ACC112 (cell line): Measurements from ENCODE around the gene FCHSD1.
A peak's percentile ranks its signal among the peaks of the same experiment; 100 is the strongest.

ENCODE experiments used
- H2AFZ ChIP-seq: fragments of 200-600 bp; sonication (generic); one replicate; pipeline ENCODE4 v1.6.0; 2017; ENCODE audit warnings: antibody characterized with exemption, low read length; ENCODE audit not compliant: unreplicated experiment
- H3K27ac ChIP-seq: fragments of 200-600 bp; sonication (generic); 2 replicates; pipeline ENCODE4 v1.5.1; 2014; ENCODE audit warnings: low read depth, mild to moderate bottlenecking, antibody characterized with exemption, low read length, moderate library complexity
- H3K27me3 ChIP-seq: fragments of 200-600 bp; sonication (generic); 2 replicates; pipeline ENCODE4 v1.6.1; 2014; ENCODE audit warnings: mild to moderate bottlenecking, antibody characterized with exemption, low read length, moderate library complexity, mixed read lengths; ENCODE audit not compliant: insufficient read depth
- H3K36me3 ChIP-seq: fragments of 200-600 bp; sonication (generic); 2 replicates; pipeline ENCODE4 v1.6.1; 2016; ENCODE audit warnings: mild to moderate bottlenecking, antibody characterized with exemption, low read length, moderate library complexity, mixed read lengths; ENCODE audit not compliant: insufficient read depth
- H3K4me1 ChIP-seq: fragments of 200-600 bp; sonication (generic); one replicate; pipeline ENCODE4 v1.6.1; 2016; ENCODE audit warnings: low read length, mixed read lengths; ENCODE audit not compliant: insufficient read depth, unreplicated experiment, control insufficient read depth
- H3K4me3 ChIP-seq: fragments of 200-600 bp; sonication (generic); 2 replicates; pipeline ENCODE4 v1.5.1; 2014; ENCODE audit warnings: mild to moderate bottlenecking, low read depth, low read length
- H3K79me2 ChIP-seq: fragments of 200-600 bp; sonication (generic); one replicate; pipeline ENCODE4 v1.6.0; 2016; ENCODE audit warnings: low read length; ENCODE audit not compliant: control insufficient read depth, unreplicated experiment, insufficient read depth

FCHSD1 gene

DNA sequence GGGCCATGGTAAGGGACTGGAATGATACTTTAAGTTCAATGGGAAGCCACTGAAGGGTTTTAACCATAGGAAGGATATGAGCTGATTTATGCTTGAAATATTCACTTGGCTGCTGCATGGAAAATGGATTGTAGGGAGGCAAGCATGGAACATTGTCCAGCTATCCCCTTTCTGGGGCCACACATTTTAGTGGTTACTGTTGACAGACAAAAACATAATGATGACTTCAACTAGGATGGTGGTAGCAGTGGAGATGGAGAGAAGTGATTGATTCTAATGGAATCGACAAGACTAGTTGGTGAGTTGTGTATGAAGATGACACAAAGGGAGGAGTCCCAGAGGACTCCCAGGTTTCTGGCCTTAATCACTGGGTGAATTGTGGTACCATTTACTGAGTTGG, 6.2 kb upstream of the FCHSD1 start:
- peaks cover 24% of the 10 kb centered on the region for H3K4me1 ChIP-seq
- H3K27ac ChIP-seq: peak overlapping the region; percentile 82
- H3K36me3 ChIP-seq: peaks cover 21% of the 10 kb centered on the region

DNA sequence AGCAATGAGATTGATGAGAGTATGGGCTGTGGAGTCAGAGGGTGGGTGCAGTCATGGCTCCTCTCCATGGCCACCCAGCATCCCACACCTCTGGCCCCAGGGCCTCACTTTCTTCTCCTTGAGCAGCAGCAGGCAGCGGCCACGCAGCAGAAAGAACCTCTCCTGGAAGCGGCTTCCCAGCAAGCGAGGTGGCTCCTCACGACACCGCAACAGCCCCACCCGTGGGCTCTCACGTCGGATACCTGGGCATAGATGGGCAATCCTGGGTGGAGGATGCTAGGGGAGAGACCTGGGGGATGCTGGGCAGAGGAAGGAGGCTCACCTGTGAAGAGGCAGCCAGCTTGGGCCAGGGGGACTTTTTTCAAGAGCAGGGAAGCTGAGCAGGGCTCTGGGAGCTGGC, 5.2 kb upstream of the FCHSD1 start:
- no peak overlapping the region for H3K27ac ChIP-seq
- H3K4me3 ChIP-seq: no peak overlapping the region
- no peaks in the 10 kb centered on the region for H3K79me2 ChIP-seq
- peaks cover 28% of the 10 kb centered on the region for H3K4me1 ChIP-seq
- H2AFZ ChIP-seq: no peak overlapping the region
- H3K27me3 ChIP-seq: no peaks in the 10 kb centered on the region
- H3K36me3 ChIP-seq: peaks cover 21% of the 10 kb centered on the region

More for the DNA sequence above, 6.2 kb upstream of the FCHSD1 start:
- no peaks in the 10 kb centered on the region for H3K27me3 ChIP-seq
- no peak overlapping the region for H2AFZ ChIP-seq
- no peaks in the 10 kb centered on the region for H3K79me2 ChIP-seq
- H3K4me3 ChIP-seq: peak overlapping the region; percentile 20; the same call in 1 of the 2 replicates

DNA sequence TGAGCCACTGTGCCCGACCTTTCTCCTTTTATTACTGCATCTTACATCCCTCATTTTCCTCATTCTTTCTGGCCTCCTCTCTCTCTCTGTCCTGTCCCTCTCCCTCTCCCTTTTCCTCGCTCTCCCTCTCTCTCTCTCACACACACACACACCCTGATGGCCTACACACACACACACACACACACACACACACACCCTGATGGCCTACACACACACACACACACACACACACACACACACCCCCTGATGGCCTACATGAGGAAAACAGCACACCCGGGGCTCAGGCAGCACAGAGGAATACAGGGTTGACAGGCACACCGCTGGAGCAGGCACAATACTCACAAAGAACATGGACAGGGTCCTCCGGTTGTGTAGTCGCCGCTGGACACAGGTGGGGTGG, 3.8 kb upstream of the FCHSD1 start:
- Histone ChIP-seq H3K4me1 (peaks cover 35% of the 10 kb centered on the region), H3K36me3 (peaks cover 21% of the 10 kb centered on the region), H3K27ac (no peak overlapping the region), H2AFZ (no peak overlapping the region), H3K4me3 (no peak overlapping the region), H3K27me3 (no peaks in the 10 kb centered on the region), H3K79me2 (no peaks in the 10 kb centered on the region)

DNA sequence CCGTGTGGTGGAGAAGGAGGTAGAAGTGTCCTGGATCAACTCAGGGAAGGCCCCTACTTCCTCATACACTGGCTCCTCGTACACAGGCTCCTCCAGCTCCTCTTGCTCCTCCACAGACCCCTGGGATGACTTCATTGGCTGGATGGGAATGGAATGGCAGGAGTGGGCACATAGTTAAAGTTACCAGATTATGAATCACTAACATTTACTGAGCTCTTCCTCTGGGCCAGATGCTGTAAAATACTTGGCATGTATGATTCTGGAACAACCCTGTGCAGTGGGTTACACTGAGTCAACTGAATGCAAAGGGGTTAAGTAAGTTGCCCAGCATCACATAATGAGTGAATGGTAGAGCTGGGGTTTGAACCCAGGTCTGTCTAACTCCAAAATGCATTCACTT, 3.1 kb upstream of the FCHSD1 start:
- Histone ChIP-seq H3K79me2 (no peaks in the 10 kb centered on the region), H3K36me3 (peaks cover 20% of the 10 kb centered on the region), H3K27ac (peak overlapping the region; percentile 34), H3K4me1 (peaks cover 35% of the 10 kb centered on the region), H2AFZ (no peak overlapping the region), H3K4me3 (no peak overlapping the region), H3K27me3 (no peaks in the 10 kb centered on the region)

DNA sequence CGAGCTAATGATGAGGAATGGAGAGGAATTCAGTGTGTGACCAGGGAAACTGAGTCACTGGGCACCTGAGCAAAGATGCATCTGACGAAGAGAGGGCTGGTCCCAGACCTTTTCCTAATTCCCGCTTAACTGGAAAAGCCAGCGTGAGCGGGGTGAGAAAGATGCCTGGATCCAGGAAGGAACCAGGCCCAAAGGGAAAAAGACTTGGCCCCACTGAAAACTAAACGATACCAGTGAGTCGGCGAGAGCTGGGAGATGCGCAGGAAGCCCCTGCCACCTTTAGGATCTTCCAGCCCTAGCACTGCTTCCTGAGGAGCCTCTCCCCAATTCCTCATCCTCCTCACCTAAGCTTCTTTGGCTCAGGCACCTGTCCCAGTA, 499 bp upstream of the FCHSD1 start:
- peak overlapping the region; percentile 86 for H2AFZ ChIP-seq
- peaks cover 5% of the 10 kb centered on the region; the same call in 1 of the 2 replicates for H3K36me3 ChIP-seq
- H3K27ac ChIP-seq: no peak overlapping the region
- H3K4me1 ChIP-seq: peaks cover 18% of the 10 kb centered on the region
- no peaks in the 10 kb centered on the region for H3K79me2 ChIP-seq
- H3K4me3 ChIP-seq: peak overlapping the region; percentile 89
- H3K27me3 ChIP-seq: no peaks in the 10 kb centered on the region

DNA sequence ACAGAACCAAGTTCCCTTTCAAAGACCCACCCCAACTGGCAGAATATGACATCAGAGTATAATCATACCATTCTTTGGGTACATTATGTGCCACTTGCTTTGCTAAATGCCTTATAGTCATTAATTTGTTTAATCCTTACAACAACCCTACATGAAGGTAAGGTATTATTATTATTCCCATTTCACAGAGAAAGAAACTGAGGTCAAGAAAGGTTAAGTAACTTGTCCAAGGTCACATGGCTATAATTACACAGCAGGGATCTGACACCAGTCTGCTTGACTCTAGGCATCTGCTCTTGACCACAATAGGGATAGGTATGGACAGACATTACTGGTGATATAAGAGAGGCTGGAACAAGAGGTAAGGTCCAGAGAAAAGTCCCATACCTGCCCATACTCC, 1.2 kb downstream of the FCHSD1 start:
- Histone ChIP-seq H3K79me2 (no peaks in the 10 kb centered on the region), H3K36me3 (peaks cover 4% of the 10 kb centered on the region; the same call in 1 of the 2 replicates), H3K27ac (no peak overlapping the region), H3K4me1 (peaks cover 18% of the 10 kb centered on the region), H3K4me3 (no peak overlapping the region; the same call in 1 of the 2 replicates), H2AFZ (no peak overlapping the region), H3K27me3 (no peaks in the 10 kb centered on the region)

DNA sequence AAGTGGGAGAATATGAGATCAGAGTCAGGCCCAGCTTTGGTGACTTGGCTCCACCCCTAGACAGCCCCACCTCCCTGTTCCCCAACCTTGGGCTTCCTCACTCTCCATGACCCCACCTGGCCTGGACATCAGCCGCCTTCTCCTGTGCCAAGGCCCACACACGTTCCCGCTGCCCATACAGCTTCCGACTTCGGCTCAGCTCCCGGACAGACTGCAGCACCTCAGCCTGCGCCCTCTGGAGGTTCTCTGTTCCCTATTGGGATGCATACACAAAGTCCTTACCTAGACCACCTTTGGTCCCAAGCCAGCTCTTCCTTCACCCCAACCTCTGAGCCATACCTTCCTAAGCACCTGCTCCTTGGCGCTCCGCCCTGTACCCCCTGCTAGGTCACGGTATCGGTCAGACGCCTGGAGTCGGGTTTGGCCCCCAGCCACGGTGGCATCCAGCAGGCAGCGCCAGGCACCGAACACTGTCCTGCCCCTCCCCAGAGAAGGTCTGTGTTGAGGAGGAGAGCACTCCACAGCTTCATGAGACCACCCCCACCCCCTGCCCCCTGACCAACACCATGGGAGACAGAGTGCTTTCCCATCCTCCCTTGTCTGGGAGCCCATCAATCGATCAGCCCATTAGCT, 2.0 kb downstream of the FCHSD1 start:
- Histone ChIP-seq H2AFZ (no peak overlapping the region), H3K4me1 (peaks cover 14% of the 10 kb centered on the region), H3K27ac (no peak overlapping the region), H3K4me3 (no peak overlapping the region), H3K79me2 (no peaks in the 10 kb centered on the region), H3K27me3 (no peaks in the 10 kb centered on the region), H3K36me3 (peaks cover 4% of the 10 kb centered on the region; the same call in 1 of the 2 replicates)

DNA sequence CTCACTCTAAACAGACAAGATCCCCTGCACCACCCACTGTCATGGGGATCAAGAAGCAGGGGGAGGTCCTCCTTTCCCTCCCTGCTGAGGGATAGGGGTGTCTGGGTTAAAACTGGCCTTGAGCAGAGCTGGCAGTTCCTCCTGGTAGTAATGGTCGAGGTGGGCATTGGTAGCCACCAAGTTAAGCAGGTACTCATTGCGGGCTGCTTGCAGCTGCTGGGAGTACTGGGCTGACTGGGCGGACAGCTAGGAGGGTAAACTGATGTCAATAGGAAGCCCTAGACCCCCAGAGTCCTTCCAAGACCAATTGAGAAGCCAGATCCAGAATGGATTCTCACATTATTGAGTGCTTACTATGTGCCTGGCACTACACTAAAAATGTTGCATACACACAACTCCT, 3.4 kb downstream of the FCHSD1 start:
- no peak overlapping the region for H3K4me3 ChIP-seq
- H3K4me1 ChIP-seq: peaks cover 12% of the 10 kb centered on the region
- H3K36me3 ChIP-seq: no peaks in the 10 kb centered on the region
- no peaks in the 10 kb centered on the region for H3K79me2 ChIP-seq
- no peak overlapping the region for H3K27ac ChIP-seq
- H3K27me3 ChIP-seq: no peaks in the 10 kb centered on the region
- no peak overlapping the region for H2AFZ ChIP-seq

DNA sequence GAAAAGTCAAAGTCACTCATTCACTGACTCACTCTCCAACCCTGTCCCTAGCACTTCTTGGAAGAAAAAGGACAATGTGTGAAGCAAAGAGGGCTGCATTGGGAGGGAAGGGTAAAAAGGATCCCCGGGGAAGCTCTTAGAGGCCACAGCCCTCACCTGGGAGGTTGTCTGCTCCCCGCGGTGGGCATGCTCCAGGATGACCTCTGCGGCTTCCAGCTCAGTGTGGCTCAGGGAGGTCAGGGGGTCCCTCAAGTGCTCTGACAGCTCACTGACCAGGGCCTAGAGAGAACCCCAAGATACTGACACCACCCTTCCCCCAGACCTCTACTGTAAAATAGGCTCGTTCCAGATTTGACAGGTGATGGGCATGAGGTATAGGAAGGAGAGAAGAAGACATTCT, 4.0 kb downstream of the FCHSD1 start:
- Histone ChIP-seq H3K4me3 (no peak overlapping the region), H3K36me3 (no peaks in the 10 kb centered on the region), H3K27me3 (no peaks in the 10 kb centered on the region), H3K4me1 (peaks cover 12% of the 10 kb centered on the region), H3K79me2 (no peaks in the 10 kb centered on the region), H2AFZ (no peak overlapping the region), H3K27ac (no peak overlapping the region)

DNA sequence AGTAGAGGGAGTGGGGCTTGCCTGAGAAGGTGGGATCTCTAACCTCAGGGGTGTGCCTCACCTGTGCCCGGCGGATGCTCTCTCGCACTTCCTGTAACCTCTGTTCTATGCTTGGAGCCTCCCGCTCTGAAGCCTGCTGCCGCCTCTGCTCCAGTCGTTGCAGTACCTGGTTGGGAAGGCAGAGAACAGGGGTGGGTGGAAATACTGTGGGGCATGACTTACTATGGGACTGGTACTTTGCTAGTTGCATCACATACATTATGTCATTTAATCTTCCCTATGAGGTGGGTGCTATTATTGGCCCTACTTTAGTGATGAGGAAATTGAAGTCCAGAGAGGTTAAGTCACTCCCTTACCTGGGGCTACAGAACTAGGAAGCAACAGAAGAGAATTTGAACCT, 5.2 kb downstream of the FCHSD1 start:
- H3K4me3 ChIP-seq: no peak overlapping the region
- H3K79me2 ChIP-seq: no peaks in the 10 kb centered on the region
- no peak overlapping the region for H2AFZ ChIP-seq
- no peaks in the 10 kb centered on the region for H3K27me3 ChIP-seq
- H3K4me1 ChIP-seq: peaks cover 16% of the 10 kb centered on the region
- H3K36me3 ChIP-seq: no peaks in the 10 kb centered on the region
- no peak overlapping the region for H3K27ac ChIP-seq

DNA sequence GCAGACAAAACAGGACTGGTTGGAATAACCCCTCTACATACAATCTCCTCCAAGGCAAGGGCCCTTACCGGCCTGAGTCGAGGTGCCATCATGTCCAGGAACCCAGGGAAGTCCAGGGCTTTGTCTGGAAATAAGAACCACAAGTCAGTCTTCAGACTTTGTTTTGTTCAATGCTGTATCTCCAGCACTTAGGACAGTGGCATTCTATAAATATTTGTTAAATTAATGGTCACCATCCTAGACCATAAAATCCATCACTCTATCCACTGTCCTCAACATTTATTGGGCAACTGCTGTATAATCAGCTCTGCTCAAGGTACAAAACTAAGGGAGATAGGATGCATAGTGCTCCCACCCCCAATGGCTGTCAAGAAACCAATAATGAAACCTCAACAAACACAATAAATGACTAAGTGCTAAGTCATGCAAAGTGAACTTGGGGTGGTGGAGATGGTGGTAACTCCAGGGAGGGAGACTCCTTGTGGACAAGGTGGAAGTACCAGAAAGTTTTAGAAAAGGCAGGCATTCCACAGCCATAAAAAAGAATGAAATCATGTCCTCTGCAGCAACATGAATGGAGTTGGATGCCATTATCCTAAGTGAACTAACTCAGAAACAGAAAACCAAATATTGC, 9.5 kb downstream of the FCHSD1 start:
- Histone ChIP-seq H3K4me3 (no peak overlapping the region), H2AFZ (no peak overlapping the region), H3K27me3 (no peaks in the 10 kb centered on the region), H3K36me3 (no peaks in the 10 kb centered on the region), H3K27ac (peak overlapping the region; percentile 17; the same call in 1 of the 2 replicates), H3K79me2 (no peaks in the 10 kb centered on the region), H3K4me1 (peaks cover 12% of the 10 kb centered on the region)
